Stimulated activated memory B cell treated with anti-CD40 and anti-IgM and Interleukin-4, amounts not matched to agents 10 μg/mL and 1 μg/mL and 100 μg/mL, for 72 hours (primary cell): ENCODE data around the gene STMP1.
"Not testable (repeated sequence)": the region's sequence is repeated elsewhere in the genome, so short reads cannot be mapped to it uniquely, and the experiment has no call there.

ENCODE experiments used
- ATAC-seq: fragments of 150-1000 bp; cut with Tn5 transposase; 2 replicates; pipeline ENCODE4 v1.10.0; 2021
- H3K27ac Mint-ChIP-seq: one replicate; pipeline ENCODE4 v1.8.0; 2022; ENCODE audit warnings: mild to moderate bottlenecking, mixed read lengths
- H3K27me3 Mint-ChIP-seq: one replicate; pipeline ENCODE4 v1.8.0; 2022; ENCODE audit warnings: mixed read lengths
- H3K36me3 Mint-ChIP-seq: one replicate; pipeline ENCODE4 v1.8.0; 2022; ENCODE audit warnings: mixed read lengths
- H3K4me1 Mint-ChIP-seq: one replicate; pipeline ENCODE4 v1.8.0; 2022; ENCODE audit warnings: mixed read lengths
- H3K4me3 Mint-ChIP-seq: one replicate; pipeline ENCODE4 v1.8.0; 2022; ENCODE audit warnings: mild to moderate bottlenecking, moderate library complexity, mixed read lengths
- H3K9me3 Mint-ChIP-seq: one replicate; pipeline ENCODE4 v1.8.0; 2022; ENCODE audit warnings: mixed read lengths

The STMP1 gene

GRCh38 chr7:135673360-135673706 lies 11.0 kb downstream of the STMP1 start:
- no peak for ATAC-seq
- Mint-ChIP-seq H3K4me3 (no peak overlapping the region), H3K27ac (no peak overlapping the region), H3K27me3 (no peaks in the 10 kb centered on the region), H3K4me1 (peaks cover 18% of the 10 kb centered on the region), H3K36me3 (peaks cover 37% of the 10 kb centered on the region), H3K9me3 (no peaks in the 10 kb centered on the region)

- Mint-ChIP-seq H3K27ac (no peak overlapping the region), H3K36me3 (peaks cover 52% of the 10 kb centered on the region), H3K27me3 (no peaks in the 10 kb centered on the region), H3K4me1 (peaks cover 14% of the 10 kb centered on the region), H3K4me3 (no peak overlapping the region), H3K9me3 (no peaks in the 10 kb centered on the region)
- no peak for ATAC-seq
Measured at GRCh38 chr7:135678612-135679575, 16.6 kb downstream of the STMP1 start.

GRCh38 chr7:135681762-135682161 lies 19.4 kb downstream of the STMP1 start:
- Mint-ChIP-seq H3K9me3 (no peaks in the 10 kb centered on the region), H3K27ac (no peak overlapping the region), H3K27me3 (no peaks in the 10 kb centered on the region)

GRCh38 chr7:135682191-135682590 lies 19.9 kb downstream of the STMP1 start:
- Mint-ChIP-seq H3K4me1 (peaks cover 14% of the 10 kb centered on the region), H3K9me3 (no peaks in the 10 kb centered on the region), H3K27ac (no peak overlapping the region), H3K36me3 (peaks cover 64% of the 10 kb centered on the region), H3K27me3 (no peaks in the 10 kb centered on the region), H3K4me3 (no peak overlapping the region)
- ATAC-seq: no peak

More at GRCh38 chr7:135681762-135682161, 19.4 kb downstream of the STMP1 start:
- ATAC-seq: no peak
- Mint-ChIP-seq H3K36me3 (peaks cover 62% of the 10 kb centered on the region), H3K4me1 (peaks cover 14% of the 10 kb centered on the region), H3K4me3 (no peak overlapping the region)

GRCh38 chr7:135683609-135684008 lies 21.3 kb downstream of the STMP1 start:
- Mint-ChIP-seq H3K27ac (no peak overlapping the region), H3K4me3 (no peak overlapping the region), H3K36me3 (peaks cover 56% of the 10 kb centered on the region), H3K9me3 (no peaks in the 10 kb centered on the region), H3K27me3 (no peaks in the 10 kb centered on the region), H3K4me1 (peaks cover 14% of the 10 kb centered on the region)
- ATAC-seq: no peak

GRCh38 chr7:135684136-135684535 lies 21.8 kb downstream of the STMP1 start:
- no peak overlapping the region for H3K4me3 Mint-ChIP-seq
- no peak for ATAC-seq
- peaks cover 53% of the 10 kb centered on the region for H3K36me3 Mint-ChIP-seq
- H3K27ac Mint-ChIP-seq: no peak overlapping the region
- no peaks in the 10 kb centered on the region for H3K27me3 Mint-ChIP-seq
- peaks cover 14% of the 10 kb centered on the region for H3K4me1 Mint-ChIP-seq
- no peaks in the 10 kb centered on the region for H3K9me3 Mint-ChIP-seq

GRCh38 chr7:135684699-135685098 lies 22.4 kb downstream of the STMP1 start:
- peaks cover 14% of the 10 kb centered on the region for H3K4me1 Mint-ChIP-seq
- ATAC-seq: no peak
- H3K27ac Mint-ChIP-seq: no peak overlapping the region
- no peaks in the 10 kb centered on the region for H3K9me3 Mint-ChIP-seq
- H3K36me3 Mint-ChIP-seq: peaks cover 55% of the 10 kb centered on the region
- no peaks in the 10 kb centered on the region for H3K27me3 Mint-ChIP-seq
- H3K4me3 Mint-ChIP-seq: no peak overlapping the region

GRCh38 chr7:135685306-135686084 lies 23.2 kb downstream of the STMP1 start:
- Mint-ChIP-seq H3K27me3 (no peaks in the 10 kb centered on the region), H3K4me1 (peaks cover 14% of the 10 kb centered on the region), H3K9me3 (no peaks in the 10 kb centered on the region), H3K27ac (no peak overlapping the region), H3K36me3 (peaks cover 53% of the 10 kb centered on the region), H3K4me3 (no peak overlapping the region)
- ATAC-seq: no peak

GRCh38 chr7:135687466-135687865 lies 25.2 kb downstream of the STMP1 start:
- Mint-ChIP-seq H3K4me1 (peaks cover 3% of the 10 kb centered on the region), H3K27me3 (no peaks in the 10 kb centered on the region), H3K9me3 (no peaks in the 10 kb centered on the region), H3K27ac (no peak overlapping the region), H3K36me3 (peaks cover 50% of the 10 kb centered on the region), H3K4me3 (no peak overlapping the region)
- ATAC-seq: no peak

- no peaks in the 10 kb centered on the region for H3K9me3 Mint-ChIP-seq
- H3K27me3 Mint-ChIP-seq: no peaks in the 10 kb centered on the region
- no peak for ATAC-seq
- no peaks in the 10 kb centered on the region for H3K4me1 Mint-ChIP-seq
- no peak overlapping the region for H3K27ac Mint-ChIP-seq
- H3K4me3 Mint-ChIP-seq: no peak overlapping the region
- H3K36me3 Mint-ChIP-seq: peaks cover 47% of the 10 kb centered on the region
Measured at GRCh38 chr7:135690566-135690965, 28.3 kb downstream of the STMP1 start.

- Mint-ChIP-seq H3K4me1 (no peaks in the 10 kb centered on the region), H3K36me3 (peaks cover 47% of the 10 kb centered on the region), H3K27me3 (no peaks in the 10 kb centered on the region), H3K27ac (no peak overlapping the region), H3K9me3 (no peaks in the 10 kb centered on the region), H3K4me3 (no peak overlapping the region)
- no peak for ATAC-seq
Measured at GRCh38 chr7:135692055-135692454, 29.7 kb downstream of the STMP1 start.

GRCh38 chr7:135692606-135693005 lies 30.3 kb downstream of the STMP1 start:
- H3K27ac Mint-ChIP-seq, H3K4me1 Mint-ChIP-seq, ATAC-seq: not testable (repeated sequence)

GRCh38 chr7:135693558-135693957 lies 31.2 kb downstream of the STMP1 start:
- Mint-ChIP-seq H3K9me3 (no peaks in the 10 kb centered on the region), H3K36me3 (peaks cover 48% of the 10 kb centered on the region), H3K4me1 (no peaks in the 10 kb centered on the region), H3K4me3 (no peak overlapping the region), H3K27ac (no peak overlapping the region), H3K27me3 (no peaks in the 10 kb centered on the region)
- ATAC-seq: no peak

More at GRCh38 chr7:135692606-135693005, 30.3 kb downstream of the STMP1 start:
- not testable (repeated sequence) for H3K4me3 Mint-ChIP-seq, H3K9me3 Mint-ChIP-seq, H3K27me3 Mint-ChIP-seq
- H3K36me3 Mint-ChIP-seq: peaks cover 47% of the 10 kb centered on the region

- Mint-ChIP-seq H3K36me3 (peaks cover 34% of the 10 kb centered on the region), H3K27ac (no peak overlapping the region), H3K27me3 (no peaks in the 10 kb centered on the region), H3K4me1 (no peaks in the 10 kb centered on the region), H3K4me3 (no peak overlapping the region), H3K9me3 (no peaks in the 10 kb centered on the region)
- ATAC-seq: no peak
Measured at GRCh38 chr7:135697276-135698049, 35.1 kb downstream of the STMP1 start.

- no peaks in the 10 kb centered on the region for H3K9me3 Mint-ChIP-seq
- no peak overlapping the region for H3K4me3 Mint-ChIP-seq
- no peaks in the 10 kb centered on the region for H3K27me3 Mint-ChIP-seq
- no peaks in the 10 kb centered on the region for H3K4me1 Mint-ChIP-seq
- no peak overlapping the region for H3K27ac Mint-ChIP-seq
- no peak for ATAC-seq
- H3K36me3 Mint-ChIP-seq: peaks cover 6% of the 10 kb centered on the region
Measured at GRCh38 chr7:135704074-135704473, 41.8 kb downstream of the STMP1 start.
